ENCODE results near the gene TMUB1. TPM values are rescaled to one million over a fixed set of nuclear protein-coding genes. Genes with fewer than 3 reads are reported as not detected.

TMUB1 gene
- total and polyA plus RNA-seq, 9 of the 15 experiments (the other 6 are each of a cell fraction or from before 2014, with no cell fraction given) = 0.14 to 241 (median 74.1) TPM

DNA sequence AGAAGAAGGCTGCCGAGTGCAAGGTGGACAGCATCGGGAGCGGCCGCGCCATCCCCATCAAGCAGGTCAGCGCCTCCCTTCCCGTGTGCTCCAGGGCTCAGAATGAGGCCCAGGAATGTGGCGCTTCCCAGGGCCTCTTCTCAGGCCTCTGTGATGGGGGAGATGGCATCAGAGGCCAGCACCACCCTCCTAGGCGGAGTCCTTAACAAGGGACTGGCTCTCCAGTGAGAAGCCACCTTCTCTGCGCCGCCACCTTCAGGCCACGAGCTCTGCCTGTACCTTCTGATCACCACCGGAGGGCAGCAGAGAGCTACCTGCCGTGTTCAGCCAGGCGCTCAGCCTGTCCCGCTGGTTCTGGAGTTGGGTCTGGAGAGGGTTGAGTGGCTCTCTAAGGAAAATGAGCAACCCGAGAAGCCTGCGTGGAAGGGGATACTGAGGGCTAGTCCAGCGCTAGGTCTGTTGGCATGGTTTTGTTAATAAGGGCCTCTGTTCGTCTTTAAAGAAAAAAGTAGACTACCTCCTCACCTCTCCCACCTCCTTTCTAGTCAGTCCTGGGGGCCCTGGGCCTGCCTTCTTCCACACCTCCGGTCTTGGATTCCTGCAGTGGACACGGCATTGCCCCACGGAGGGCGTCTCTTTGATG lies 40.6 kb upstream of the TMUB1 start (continued):
- peak; percentile 53; the same call in 1 of the 2 replicates for TF ChIP-seq STAG1 (CRISPR knock-in tag; IDR thresholded peaks at IDR 0.05; ENCODE audit: borderline replicate concordance)
- TF ChIP-seq POLR2AphosphoS5 (IDR thresholded peaks at IDR 0.05; ENCODE audit: control insufficient read depth, insufficient read depth, low read depth, low read length) = peak; percentile 36; the same call in 1 of the 2 replicates
- peak; percentile 65 for TF ChIP-seq CTCFL (IDR thresholded peaks at IDR 0.05; ENCODE audit: borderline replicate concordance, insufficient read depth, low read depth, low read length, poor library complexity, severe bottlenecking)
- TF ChIP-seq TBL1XR1 (IDR thresholded peaks at IDR 0.05; ENCODE audit: low read length in 2 of 2) = 0 out of 4 replicates have a peak, but pooled peaks have one; percentile 21 to 57
- 0 out of 2 replicates have a peak, but pooled peaks have one; percentile 63 for TF ChIP-seq TCF7 (IDR thresholded peaks at IDR 0.05; ENCODE audit: borderline replicate concordance)
- TF ChIP-seq ZNF121 (CRISPR knock-in tag; conservative IDR thresholded peaks at IDR 0.05) = no peak
- peak; percentile 57; the same call in 1 of the 2 replicates for TF ChIP-seq CTBP1 (IDR thresholded peaks at IDR 0.05; ENCODE audit: borderline replicate concordance)
- peak; percentile 40; the same call in 1 of the 2 replicates for TF ChIP-seq ATF7 (IDR thresholded peaks at IDR 0.05)
- TF ChIP-seq SIN3A (IDR thresholded peaks at IDR 0.05; ENCODE audit: borderline replicate concordance in 2 of 2, control insufficient read depth in 1 of 2, low read depth in 2 of 2, low read length in 2 of 2) = 0 out of 4 replicates have a peak, but pooled peaks of 1 of the 2 experiments have one; percentile 39
- TF ChIP-seq TCF7L2 (IDR thresholded peaks at IDR 0.05; ENCODE audit: low read depth, low read length) = no peak
- peak; percentile 23 to 84; a peak in 2 of 4 replicates for TF ChIP-seq MAZ (CRISPR knock-in tag; conservative IDR thresholded peaks at IDR 0.05 in 1 of 2, IDR thresholded peaks at IDR 0.05 in 1 of 2)
- TF ChIP-seq HCFC1 (IDR thresholded peaks at IDR 0.05; ENCODE audit: low read depth, low read length) = peak; percentile 48
- TF ChIP-seq, protein P1, sequence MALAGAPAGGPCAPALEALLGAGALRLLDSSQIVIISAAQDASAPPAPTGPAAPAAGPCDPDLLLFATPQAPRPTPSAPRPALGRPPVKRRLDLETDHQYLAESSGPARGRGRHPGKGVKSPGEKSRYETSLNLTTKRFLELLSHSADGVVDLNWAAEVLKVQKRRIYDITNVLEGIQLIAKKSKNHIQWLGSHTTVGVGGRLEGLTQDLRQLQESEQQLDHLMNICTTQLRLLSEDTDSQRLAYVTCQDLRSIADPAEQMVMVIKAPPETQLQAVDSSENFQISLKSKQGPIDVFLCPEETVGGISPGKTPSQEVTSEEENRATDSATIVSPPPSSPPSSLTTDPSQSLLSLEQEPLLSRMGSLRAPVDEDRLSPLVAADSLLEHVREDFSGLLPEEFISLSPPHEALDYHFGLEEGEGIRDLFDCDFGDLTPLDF (CRISPR knock-in tag; IDR thresholded peaks at IDR 0.05) = peak; percentile 31; the same call in 1 of the 2 replicates
- TF ChIP-seq FOSL1 (tag; conservative IDR thresholded peaks at IDR 0.05) = no peak
- TF ChIP-seq JUND (IDR thresholded peaks at IDR 0.05; ENCODE audit: borderline replicate concordance, low read depth, low read length) = peak; percentile 69; the same call in 1 of the 2 replicates
- peak; percentile 12; the same call in 1 of the 3 replicates for TF ChIP-seq JUND (tag; IDR thresholded peaks at IDR 0.05; ENCODE audit: borderline replicate concordance, low read depth, low read length)
- TF ChIP-seq RAD21 (CRISPR knock-in tag; conservative IDR thresholded peaks at IDR 0.05 in 1 of 2, IDR thresholded peaks at IDR 0.05 in 1 of 2) = peak; percentile 86 to 94
- TF ChIP-seq, protein P2, sequence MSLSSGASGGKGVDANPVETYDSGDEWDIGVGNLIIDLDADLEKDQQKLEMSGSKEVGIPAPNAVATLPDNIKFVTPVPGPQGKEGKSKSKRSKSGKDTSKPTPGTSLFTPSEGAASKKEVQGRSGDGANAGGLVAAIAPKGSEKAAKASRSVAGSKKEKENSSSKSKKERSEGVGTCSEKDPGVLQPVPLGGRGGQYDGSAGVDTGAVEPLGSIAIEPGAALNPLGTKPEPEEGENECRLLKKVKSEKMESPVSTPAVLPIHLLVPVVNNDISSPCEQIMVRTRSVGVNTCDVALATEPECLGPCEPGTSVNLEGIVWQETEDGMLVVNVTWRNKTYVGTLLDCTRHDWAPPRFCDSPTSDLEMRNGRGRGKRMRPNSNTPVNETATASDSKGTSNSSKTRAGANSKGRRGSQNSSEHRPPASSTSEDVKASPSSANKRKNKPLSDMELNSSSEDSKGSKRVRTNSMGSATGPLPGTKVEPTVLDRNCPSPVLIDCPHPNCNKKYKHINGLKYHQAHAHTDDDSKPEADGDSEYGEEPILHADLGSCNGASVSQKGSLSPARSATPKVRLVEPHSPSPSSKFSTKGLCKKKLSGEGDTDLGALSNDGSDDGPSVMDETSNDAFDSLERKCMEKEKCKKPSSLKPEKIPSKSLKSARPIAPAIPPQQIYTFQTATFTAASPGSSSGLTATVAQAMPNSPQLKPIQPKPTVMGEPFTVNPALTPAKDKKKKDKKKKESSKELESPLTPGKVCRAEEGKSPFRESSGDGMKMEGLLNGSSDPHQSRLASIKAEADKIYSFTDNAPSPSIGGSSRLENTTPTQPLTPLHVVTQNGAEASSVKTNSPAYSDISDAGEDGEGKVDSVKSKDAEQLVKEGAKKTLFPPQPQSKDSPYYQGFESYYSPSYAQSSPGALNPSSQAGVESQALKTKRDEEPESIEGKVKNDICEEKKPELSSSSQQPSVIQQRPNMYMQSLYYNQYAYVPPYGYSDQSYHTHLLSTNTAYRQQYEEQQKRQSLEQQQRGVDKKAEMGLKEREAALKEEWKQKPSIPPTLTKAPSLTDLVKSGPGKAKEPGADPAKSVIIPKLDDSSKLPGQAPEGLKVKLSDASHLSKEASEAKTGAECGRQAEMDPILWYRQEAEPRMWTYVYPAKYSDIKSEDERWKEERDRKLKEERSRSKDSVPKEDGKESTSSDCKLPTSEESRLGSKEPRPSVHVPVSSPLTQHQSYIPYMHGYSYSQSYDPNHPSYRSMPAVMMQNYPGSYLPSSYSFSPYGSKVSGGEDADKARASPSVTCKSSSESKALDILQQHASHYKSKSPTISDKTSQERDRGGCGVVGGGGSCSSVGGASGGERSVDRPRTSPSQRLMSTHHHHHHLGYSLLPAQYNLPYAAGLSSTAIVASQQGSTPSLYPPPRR (CRISPR knock-in tag; IDR thresholded peaks at IDR 0.05; ENCODE audit: borderline replicate concordance) = no peak

Data from K562 (cell line).